Suprapubic skin (tissue), 3 donors: Measurements from ENCODE around the gene PLEKHH1.

Experiments used
- POLR2A ChIP-seq, 2 donors: fragments of 450-650 bp; IDR thresholded peaks; one replicate each; pipeline ENCODE4 v1.6.1; 2017; ENCODE audit warnings: antibody characterized with exemption in 2 of 2, mild to moderate bottlenecking in 2 of 2, moderate library complexity in 2 of 2
- TF ChIP-seq, protein P1 (sequence below), 2 donors: fragments of 200-600 bp in 1 of 2; fragments of 450-650 bp in 1 of 2; sonication (generic) in 1 of 2; IDR thresholded peaks; one replicate each; pipeline ENCODE4 v1.5.1; 2016 to 2019; ENCODE audit warnings: antibody characterized with exemption in 2 of 2, mild to moderate bottlenecking in 1 of 2, moderate library complexity in 1 of 2

DNA sequence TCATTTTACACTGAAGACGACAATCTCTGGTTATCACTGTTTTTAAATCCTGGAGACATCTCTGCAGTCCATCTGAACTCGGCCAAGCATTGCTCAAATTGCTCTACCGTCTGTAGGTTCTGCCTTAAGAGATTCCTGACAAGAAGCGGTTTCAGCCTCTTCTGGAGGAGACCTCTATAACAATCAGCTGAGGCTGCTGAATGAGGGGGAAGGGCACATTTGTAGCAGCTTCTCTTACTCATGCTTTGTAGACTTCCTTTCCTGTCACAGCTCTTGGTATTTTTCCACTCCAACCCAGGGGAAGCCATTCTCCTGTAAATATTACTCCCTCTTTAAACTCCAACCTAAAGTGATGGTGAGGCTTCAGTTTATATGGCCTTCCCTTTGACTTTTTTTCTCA, 89.6 kb downstream of the PLEKHH1 start:
- TF ChIP-seq, protein P1, sequence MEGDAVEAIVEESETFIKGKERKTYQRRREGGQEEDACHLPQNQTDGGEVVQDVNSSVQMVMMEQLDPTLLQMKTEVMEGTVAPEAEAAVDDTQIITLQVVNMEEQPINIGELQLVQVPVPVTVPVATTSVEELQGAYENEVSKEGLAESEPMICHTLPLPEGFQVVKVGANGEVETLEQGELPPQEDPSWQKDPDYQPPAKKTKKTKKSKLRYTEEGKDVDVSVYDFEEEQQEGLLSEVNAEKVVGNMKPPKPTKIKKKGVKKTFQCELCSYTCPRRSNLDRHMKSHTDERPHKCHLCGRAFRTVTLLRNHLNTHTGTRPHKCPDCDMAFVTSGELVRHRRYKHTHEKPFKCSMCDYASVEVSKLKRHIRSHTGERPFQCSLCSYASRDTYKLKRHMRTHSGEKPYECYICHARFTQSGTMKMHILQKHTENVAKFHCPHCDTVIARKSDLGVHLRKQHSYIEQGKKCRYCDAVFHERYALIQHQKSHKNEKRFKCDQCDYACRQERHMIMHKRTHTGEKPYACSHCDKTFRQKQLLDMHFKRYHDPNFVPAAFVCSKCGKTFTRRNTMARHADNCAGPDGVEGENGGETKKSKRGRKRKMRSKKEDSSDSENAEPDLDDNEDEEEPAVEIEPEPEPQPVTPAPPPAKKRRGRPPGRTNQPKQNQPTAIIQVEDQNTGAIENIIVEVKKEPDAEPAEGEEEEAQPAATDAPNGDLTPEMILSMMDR (IDR thresholded peaks at IDR 0.05): no peak
- no peak for TF ChIP-seq POLR2A (IDR thresholded peaks at IDR 0.05)
